ENCODE results near the gene ANAPC10.

- TF ChIP-seq ZNF8 (CRISPR knock-in tag; IDR thresholded peaks at IDR 0.05) (no peak), RARB (CRISPR knock-in tag; IDR thresholded peaks at IDR 0.05) (no peak), ZFP30 (CRISPR knock-in tag; IDR thresholded peaks at IDR 0.05) (no peak)
Measured at GRCh38 chr4:145107126-145107525, 9.1 kb upstream of the ANAPC10 start.
